NCI-H1092 treated with DMSO at 0.1 percent for 48 hours (cell line): ENCODE data around the gene ACBD7.

ENCODE experiments used
- DNase-seq: peaks from one replicate; lab custom pipeline; 2025; lab: John Stamatoyannopoulos, UW

Gene ACBD7

DNA sequence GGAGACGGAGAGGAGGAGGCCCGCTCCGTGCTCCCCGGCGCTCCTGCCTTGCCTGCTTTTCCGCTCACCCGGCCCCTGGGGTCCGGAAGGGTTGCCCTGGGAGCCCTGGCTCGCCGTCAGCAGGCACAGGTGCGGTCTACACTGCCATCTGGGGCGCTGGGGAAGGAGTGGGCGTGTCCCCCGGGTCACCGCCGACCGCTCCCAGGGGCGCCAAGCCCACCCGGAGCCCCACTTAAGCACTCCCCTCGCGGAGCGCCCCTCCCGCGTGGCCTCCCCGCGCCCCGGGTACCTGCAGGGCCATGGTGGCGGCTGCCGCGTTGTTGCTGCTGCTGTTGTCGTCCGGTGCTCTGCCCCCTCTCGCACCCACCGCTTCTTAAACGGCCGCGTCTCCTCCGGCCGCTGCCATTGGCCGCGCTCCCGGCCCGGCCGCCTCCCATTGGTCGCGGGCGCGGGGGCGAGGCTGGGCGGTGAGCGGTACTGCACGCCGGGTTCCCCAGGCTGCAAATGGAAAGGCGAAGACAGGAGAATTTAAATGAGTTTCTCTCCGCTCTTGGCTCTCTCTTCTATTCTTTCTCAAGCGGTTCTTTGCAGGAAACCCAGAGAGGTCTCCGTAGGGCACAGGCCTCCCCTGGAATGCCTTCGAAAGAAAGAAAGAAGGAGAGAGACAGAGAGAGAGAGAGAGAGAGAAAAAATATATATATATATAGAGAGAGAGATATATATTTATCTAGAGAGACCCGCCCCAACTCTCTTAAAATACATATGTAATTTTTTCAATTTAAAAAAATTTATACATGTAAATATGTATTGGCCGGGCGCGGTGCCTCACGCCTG is at the start of gene ACBD7:
Gene ACBD7 (minus strand): TSS at position 349 of the 834 bp plus-strand sequence. CDS start 48 bp downstream, at position 301.
- DNase-seq = peak; percentile 80

DNA sequence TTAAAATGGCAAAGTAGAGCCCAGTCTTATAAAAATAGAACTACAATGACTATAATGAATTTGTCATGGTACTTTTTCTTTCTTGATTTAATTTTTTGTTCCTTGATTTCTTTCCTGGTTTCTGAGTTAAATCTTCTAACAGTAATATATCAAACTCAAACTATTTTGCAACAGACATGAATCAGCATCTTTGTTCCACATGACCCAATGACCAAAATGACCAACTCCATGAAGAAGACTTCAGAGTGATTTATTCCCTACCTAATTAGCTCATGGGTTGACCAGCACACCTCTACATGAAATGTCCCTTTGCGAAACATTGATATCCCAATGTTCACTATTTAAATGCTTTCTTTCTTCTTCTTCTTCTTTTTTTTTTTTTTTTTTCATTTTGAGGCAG is 49.1 kb upstream of the ACBD7 start:
- no peak for DNase-seq

DNA sequence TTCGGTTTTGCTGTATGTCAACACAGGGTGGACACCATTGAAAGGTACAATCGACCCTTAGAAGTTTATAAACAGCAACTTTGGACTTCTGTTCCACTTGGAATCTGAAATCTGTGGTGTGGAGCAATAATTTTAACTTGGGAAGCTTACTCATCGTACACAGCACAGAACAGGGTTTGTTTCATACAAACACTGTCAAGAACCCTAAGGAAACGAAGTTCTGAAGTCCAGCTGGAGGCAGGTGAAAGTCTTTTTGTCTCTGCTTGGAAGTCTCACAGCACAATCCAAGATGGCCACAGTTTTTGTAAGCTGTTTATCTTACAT is 48.4 kb upstream of the ACBD7 start:
- DNase-seq = no peak

DNA sequence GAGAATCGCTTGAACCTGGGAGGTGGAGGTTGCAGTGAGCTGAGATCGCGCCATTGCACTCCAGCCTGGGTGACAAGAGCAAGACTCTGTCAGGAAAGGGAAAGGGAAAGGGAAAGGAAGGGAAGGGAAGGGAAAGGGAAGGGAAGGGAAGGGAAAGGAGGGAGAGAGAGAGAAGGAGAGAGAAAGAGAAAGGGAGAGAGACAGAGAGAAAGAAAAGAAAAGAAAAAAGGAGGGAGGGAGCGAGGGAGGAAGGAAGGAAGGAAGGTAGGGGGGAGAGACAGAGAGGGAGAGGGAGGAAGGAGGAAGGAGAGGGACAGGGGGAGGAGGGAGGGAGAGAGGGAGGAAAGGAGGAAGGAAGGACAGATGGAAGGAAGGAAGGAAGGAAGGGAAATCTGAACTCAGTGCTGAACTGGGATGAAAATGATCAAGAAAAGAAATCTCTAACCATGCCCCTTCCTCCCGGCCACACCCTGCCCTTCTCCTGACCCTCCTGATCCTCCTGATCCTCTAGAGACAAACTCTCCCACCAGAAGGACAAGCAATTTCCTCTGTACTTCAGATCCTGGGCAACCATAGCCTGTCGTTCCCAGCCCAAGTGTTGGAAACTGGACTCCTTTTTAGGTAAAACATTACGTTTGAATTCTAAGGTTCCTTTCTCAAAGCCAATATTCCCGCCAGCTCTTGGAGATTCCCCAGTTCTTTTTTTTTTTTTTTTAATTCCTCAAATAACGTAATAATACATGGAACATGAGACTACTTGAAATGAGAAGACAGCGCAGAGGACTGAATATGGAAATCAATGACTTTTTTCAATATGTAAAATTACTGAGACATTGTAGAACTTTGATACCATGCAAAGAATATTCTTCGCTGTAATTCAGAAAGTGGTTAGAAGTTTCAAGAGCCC is 47.8 kb upstream of the ACBD7 start:
- DNase-seq = no peak

DNA sequence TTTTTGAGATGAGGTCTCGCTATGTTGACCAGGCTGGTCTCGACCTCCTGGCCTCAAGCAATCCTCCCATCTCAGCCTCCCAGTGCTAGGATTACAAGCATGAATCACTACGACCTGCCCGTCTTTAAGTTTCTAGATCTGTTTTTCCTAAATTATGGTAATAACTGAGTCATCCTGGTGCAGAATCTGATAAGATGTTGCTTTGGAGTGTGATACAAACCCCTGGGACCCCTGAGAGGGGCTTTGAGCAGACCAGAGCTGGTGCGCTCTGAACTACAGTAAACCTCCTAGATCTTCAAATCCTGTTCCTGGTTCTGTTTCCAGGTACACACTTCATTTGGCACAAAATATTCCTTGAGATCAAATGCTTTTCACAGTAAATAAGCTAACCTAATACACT is 42.8 kb upstream of the ACBD7 start:
- DNase-seq = no peak

DNA sequence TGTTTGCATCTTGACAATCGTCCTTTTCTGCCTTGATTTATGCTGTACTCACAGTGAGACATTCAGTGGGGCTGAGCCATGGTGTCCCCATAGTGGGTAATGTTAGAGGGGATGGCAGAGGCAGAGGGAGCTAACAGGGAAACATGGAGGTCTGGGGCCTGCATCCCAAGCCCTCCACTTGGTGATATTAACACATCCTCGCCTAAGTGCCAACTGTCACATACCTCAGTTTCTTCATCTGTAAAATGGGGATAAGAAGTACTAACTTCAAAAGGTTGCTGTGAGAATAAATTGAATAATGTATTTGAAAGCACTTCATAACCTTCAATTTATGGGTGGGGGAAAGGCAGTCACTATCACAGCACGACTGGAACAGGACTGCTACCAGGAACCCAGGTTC is 36.3 kb upstream of the ACBD7 start:
- no peak for DNase-seq

DNA sequence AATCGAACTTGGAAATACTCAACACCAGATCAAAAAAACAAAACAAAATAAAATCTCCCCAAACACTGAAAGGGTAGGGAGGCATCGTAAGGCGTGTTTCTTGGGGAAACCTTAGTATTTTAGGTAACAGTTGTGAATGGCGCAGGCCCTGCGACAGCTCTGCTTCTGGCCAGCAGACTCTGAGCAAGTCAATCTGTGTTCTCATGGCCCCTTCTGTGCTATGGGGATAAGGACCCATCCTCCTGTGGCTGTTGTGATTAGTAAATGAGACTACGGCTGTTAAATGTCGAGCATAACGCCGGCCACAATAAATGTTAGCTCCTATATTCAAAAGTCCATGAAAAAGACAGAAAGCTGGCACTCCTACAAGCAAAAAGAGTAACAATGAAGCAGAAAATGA is 35.6 kb upstream of the ACBD7 start:
- no peak for DNase-seq

DNA sequence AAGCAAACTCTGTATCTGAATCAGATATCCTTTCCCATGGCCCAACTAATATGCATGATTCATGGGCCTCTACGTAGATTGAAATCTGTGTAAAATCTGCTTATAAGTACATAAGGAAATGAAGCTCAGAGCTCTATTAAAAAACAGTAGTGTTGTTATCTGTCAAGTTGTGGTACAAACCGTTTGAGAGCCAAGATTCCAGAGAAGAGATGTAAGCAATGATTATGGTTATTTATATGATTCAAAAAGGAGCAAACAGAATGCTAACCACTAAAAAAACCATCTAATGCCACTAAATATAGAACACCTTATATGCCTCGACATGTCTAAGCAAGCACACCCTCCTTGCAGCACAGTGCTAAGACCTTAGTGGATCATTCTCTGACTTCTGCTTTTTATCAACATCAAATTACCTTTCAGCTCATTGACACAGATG is 35.2 kb upstream of the ACBD7 start:
- no peak for DNase-seq

DNA sequence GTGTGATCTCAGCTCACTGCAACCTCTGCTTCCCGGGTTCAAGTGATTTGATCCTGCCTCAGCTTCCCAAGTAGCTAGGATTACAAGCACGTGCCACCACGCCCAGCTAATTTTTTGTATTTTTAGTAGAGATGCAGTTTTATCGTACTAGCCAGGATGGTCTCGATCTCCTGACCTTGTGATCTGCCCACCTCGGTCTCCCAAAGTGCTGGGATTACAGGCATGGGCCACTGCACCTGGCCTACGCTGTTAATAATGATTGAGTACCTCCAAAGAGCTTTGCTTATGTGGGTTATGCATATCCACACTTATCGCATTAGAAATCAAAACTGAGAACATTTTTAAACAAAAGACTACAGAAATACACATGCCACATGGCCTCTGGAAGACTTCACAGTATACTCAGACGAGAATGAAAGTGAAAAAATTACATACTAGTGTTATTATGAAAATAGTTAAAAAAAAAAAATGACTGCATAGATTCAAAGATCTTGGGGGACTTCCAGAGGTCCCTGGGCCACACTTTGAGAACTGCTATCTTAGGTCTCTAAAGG is 34.0 kb upstream of the ACBD7 start:
- no peak for DNase-seq

DNA sequence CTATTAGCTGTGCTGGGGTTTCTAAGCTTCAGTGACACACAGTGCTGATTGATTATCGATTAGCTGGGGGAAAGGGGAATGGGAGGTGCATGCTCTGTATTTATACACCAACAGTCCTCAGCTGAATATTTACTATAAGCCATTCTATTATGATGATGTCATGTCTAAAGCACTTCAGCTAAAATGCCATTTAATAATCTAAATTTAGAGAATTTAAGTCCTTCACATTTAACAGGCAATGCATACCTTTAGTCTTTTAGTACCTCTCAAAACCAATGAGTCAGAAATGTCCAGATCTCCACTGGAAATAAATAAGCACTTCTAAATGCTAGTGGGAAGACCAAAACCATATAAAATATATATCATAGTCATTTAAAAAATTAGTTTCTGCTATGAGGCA is 33.1 kb upstream of the ACBD7 start:
- DNase-seq = no peak

DNA sequence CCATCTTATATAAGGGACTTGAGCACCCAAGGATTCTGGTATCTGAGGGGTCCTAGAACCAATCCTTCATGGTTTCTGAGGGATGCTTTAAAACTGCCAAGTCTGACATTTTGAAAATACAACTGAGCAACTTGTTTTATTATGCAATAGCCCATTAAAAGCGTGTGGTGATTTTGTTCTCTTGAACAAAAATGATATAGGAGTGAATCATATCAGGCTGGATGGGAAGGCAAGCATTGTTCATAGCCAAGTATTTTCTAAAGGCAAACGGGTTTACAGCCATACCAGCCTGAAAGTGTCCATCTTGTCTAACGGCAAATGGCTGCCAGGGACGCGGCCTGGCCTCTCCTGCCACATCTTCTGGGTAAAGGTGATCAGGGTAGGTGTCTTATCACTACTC is 31.9 kb upstream of the ACBD7 start:
- DNase-seq = no peak

DNA sequence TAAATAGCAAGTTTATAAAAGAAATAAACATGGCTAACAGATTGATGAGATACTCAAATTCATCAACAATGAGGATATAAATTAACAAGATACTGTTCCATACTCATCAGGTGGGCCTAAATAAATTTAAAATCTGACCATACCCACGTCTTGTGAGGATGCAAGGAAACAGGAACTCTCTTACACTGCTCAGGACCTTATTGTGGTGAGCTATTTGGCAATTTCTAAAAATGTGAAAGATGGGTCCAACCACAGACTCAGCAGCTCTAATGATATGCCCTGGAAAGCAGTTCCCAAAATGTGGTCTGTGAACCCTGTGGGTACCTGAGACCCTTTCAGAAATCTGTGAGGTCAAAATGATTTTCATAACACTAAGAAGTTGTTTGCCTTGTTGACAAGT is 30.0 kb upstream of the ACBD7 start:
- DNase-seq = no peak

DNA sequence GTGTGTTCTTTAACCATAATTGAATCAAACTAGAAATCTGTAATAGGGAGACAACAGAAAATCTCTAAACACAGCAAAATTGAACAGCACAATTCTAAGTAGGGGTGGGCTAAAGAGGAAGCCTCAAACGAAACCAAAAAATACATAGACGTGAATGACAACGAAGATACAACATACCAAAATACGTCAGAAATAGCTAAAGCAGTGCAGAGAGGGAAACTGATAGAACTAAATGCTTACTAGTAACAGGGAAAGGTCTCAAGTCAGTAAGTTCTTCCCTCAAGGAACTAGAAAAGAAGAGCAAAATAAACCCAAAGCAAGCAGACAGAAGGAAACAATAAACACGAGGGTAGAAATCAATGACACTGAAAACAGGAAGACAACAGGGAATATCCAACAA is 27.6 kb upstream of the ACBD7 start:
- no peak for DNase-seq

DNA sequence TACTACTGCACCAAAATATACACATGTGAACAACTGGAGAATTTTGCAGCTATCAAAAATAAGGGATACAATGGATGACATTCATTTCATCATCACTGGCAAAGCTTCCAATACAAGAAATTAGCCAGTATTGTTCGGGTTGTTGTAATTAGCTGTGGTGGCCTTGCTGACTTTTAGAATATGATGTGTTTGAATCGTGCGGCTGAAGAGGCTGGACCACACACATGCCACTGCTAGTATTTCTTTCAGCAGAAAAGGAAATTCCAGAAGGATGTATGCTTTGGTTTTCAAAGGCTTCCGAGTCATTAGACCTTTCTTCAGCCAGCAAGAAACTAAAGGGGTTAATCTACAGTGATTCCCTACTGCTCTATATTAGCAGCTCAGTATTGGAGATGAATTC is 25.2 kb upstream of the ACBD7 start:
- DNase-seq = no peak

DNA sequence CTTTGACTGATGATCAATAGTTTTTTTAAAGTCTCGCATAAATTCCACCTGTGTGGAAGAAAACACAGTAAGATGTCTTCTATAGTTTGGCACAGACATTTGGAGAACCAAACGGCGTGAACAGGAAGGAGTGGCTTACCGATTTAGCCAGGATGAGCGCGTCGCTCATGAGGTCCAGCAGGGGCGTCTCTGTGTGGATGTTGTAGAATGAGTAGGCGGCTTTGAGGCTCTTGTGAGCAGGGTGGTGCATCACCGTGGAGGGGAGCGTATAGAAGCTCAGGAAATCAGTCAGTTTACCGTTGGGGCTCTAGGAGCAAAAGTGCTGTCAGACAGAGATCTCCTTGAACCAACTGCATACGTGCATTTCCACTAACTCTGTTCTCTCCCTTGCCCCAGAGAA is 24.1 kb upstream of the ACBD7 start:
- DNase-seq = no peak

DNA sequence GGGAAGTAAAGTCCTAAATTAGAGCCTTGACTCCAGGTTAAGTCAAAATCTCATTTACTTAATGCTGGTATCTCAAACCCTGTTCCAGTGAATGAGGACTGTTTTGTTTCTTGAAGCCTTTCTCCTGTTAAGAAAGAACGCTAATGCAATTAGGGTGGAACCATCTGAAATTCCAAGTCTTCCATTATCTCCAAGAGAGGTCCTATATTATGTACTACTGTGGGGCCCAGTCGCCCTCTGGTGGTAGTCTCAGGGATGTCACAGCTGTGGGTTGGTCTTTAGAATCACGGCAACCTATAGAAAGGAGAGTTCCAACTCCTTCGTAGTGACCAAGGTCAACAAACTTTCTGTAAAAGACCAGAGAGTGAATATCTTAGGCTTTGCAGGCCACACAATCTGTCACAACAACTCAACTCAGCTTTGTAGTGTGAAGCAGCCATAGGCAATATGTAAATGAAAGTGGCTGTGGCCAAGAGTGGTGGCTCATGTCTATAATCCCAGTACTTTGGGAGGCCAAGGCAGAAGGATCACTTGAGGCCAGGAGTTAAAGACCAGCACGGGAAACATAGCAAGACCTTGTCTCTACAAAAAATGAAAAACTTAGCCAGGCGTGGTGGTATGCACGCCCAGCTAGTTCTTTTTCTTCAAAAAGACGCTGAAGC is 17.9 kb upstream of the ACBD7 start:
- peak; percentile 32 for DNase-seq

DNA sequence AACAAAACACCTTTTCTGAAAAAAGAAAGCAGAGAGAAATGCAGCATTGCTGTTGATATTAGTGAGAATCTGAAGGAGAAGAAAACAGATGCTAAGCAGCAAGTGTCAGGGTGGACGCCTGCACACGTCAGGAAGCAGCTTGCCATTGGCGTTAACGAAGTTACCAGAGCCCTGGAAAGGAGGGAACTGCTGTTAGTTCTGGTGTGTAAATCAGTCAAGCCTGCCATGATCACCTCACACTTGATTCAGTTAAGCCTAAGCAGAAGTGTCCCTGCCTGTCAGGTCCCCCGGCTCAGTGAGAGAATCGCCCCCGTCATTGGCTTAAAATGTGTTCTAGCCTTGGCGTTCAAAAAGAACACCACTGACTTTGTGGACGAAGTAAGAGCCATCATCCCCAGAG is 14.9 kb upstream of the ACBD7 start:
- no peak for DNase-seq

DNA sequence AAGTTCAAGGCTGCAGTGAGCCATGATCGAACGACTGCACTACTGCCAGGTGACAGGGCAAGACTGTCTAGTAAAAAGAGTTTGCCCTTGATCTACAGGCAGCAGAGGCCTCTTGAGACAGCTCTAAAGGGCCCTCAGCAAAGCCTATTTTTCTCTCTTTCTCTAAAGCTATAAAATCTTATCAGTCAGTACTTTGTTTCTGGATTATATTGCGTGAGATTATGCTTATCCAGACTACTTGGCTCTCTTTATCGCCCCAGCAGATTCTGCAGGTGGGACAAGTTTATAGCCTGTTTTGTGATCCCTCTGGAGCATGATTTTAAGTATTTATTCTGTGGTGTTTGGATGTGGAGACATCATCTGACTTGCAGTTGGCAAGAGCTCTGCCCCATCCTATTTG is 11.3 kb upstream of the ACBD7 start:
- DNase-seq = no peak

DNA sequence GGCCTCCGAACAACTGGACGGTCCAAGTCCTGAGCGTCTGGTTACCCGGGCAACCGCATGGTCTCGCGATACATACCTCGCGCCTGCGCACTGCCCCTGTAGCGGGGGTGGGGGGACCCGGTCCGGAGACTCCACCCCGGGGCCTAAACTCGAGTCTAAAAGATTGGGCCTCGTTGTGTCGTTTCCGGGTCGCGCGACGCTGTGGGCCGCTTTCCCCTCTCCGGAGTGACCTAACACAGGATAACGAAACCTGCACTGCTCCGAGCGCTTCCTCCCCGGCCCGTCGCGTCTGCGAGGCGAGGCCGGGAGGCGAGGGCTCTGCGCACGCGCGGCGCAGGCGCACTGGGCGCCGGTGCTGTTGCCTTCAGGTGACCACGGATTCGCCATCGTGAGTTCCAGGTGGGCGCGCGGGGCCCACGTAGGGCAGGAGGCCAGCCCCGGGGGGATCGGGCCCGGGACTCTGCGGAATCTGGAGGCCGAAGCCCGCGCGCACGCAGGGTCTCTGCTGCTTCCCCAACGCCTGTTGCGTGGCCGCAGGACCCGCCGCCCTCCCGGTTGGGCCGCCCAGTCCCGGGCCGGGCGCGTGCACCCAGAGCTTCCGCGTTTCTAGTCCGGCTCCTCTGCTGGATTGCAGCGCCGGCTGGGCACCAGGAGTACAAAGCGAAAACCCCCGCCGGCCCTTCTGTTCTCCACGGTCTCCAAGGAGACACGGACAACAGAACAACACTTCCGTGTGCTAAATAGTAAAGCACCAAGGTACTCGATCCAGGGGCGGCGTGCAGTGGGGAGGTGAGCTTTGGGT is 8.6 kb upstream of the ACBD7 start, which contains the start of gene RPP38:
Gene RPP38 (plus strand): TSS at position 345 of the 802 bp plus-strand sequence. CDS start 5,960 bp downstream, outside the sequence.
- peak; percentile 92 for DNase-seq

DNA sequence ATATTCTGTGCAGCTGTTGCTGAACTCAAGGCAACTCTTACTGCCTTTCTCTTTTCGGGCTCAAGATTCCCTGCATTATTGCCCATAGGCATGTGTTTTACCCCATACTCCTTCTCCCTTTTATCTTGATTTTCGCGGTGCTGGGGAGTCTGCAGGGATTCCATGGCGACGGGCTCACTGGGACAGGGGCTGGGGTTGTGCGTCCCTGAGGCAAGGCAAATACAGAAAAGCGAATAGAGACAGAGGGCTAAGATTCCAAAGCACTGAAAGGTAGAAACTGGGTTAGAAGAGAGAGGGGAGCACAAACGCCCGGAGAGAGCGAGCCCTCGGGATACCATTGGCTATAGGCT is 8.1 kb upstream of the ACBD7 start:
- no peak for DNase-seq

DNA sequence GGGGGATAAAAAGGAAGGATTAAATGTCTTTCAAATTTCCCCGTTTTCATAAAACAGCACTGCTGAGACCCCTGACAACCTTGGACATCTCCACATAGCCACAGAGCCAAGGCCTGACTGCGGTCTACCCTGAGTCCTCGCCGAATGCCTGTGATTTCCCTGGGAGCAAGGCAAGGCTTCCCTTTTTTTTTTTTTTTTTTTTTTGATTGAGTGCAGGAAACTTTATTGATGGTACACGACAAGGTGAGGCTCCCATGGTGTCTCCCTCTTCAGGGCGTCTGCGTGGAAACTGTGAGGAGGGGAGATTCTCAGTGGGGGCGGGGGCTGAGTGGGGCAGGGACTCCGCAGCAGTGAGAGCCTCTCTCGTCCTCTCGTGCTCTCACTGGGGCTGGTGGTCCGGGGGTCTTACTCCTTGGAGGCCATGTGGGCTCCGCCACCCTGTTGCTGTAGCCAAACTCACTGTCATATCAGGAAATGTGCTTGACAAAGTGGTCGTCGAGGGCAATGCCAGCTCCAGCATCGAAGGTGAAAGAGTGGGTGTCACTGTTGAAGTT is 4.4 kb upstream of the ACBD7 start:
- DNase-seq = no peak
